HCT116 (cell line): ENCODE measurements around the gene TNNI3.

Experiments used
- CEBPB ChIP-seq: IDR thresholded peaks from 2 replicates; pipeline ENCODE4 v1.6.1; 2012; ENCODE audit warnings: low read depth
- ELF1 ChIP-seq: IDR thresholded peaks from 2 replicates; pipeline ENCODE4 v1.6.1; 2012; ENCODE audit warnings: low read depth, borderline replicate concordance
- EZH2 ChIP-seq: fragments of 200-600 bp; sonication (generic); IDR thresholded peaks from 2 replicates; pipeline ENCODE4 v1.6.1; 2017; ENCODE audit warnings: antibody characterized with exemption, mixed run types
- EZH2phosphoT487 ChIP-seq: fragments of 200-600 bp; IDR thresholded peaks from 2 replicates; pipeline ENCODE4 v1.6.1; 2018; ENCODE audit warnings: antibody characterized with exemption, borderline replicate concordance
- POLR2A ChIP-seq: IDR thresholded peaks from 2 replicates; pipeline ENCODE4 v1.7.0; 2011; ENCODE audit warnings: borderline replicate concordance; ENCODE audit not compliant: insufficient read depth, insufficient read length; ENCODE audit errors: extremely low read depth
- POLR2AphosphoS5 ChIP-seq: IDR thresholded peaks from 2 replicates; pipeline ENCODE4 v1.6.1; 2011; ENCODE audit warnings: mild to moderate bottlenecking, low read depth, low read length, moderate library complexity
- RAD21 ChIP-seq: IDR thresholded peaks from 2 replicates; pipeline ENCODE4 v1.6.1; 2012; ENCODE audit warnings: low read depth, mild to moderate bottlenecking
- SP1 ChIP-seq: IDR thresholded peaks from 2 replicates; pipeline ENCODE4 v1.6.1; 2012; ENCODE audit warnings: low read depth
- SRF ChIP-seq: IDR thresholded peaks from 2 replicates; pipeline ENCODE4 v1.6.1; 2012; ENCODE audit warnings: low read depth
- TCF7L2 ChIP-seq: IDR thresholded peaks from 2 replicates; pipeline ENCODE4 v1.7.0; 2011; ENCODE audit warnings: borderline replicate concordance, inconsistent platforms; ENCODE audit not compliant: insufficient read depth, insufficient read length; ENCODE audit errors: extremely low read depth
- YY1 ChIP-seq: IDR thresholded peaks from 2 replicates; pipeline ENCODE4 v1.6.1; 2011; ENCODE audit warnings: low read length, low read depth, moderate library complexity, mild to moderate bottlenecking; ENCODE audit not compliant: insufficient replicate concordance; ENCODE audit errors: extremely low read depth
- TF ChIP-seq, protein P1 (sequence below), 3 experiments: fragments of 200-600 bp in 1 of 3; sonication (generic) in 1 of 3; IDR thresholded peaks in 2 of 3; conservative IDR thresholded peaks in 1 of 3; 2 replicates each; pipeline ENCODE4 v1.5.1; 2012 to 2017; ENCODE audit warnings: low read depth in 2 of 3, low read length in 2 of 3, antibody characterized with exemption in 1 of 3, borderline replicate concordance in 1 of 3, control low read depth in 1 of 3, mild to moderate bottlenecking in 1 of 3, mixed read lengths in 1 of 3, mixed run types in 1 of 3, moderate library complexity in 1 of 3; ENCODE audit not compliant: insufficient read depth in 1 of 3
- TF ChIP-seq, protein P2 (sequence below): IDR thresholded peaks from 2 replicates; pipeline ENCODE4 v1.6.1; 2012
- TF ChIP-seq, protein P3 (sequence below): IDR thresholded peaks from 2 replicates; pipeline ENCODE4 v1.6.1; 2012; ENCODE audit warnings: low read depth

DNA sequence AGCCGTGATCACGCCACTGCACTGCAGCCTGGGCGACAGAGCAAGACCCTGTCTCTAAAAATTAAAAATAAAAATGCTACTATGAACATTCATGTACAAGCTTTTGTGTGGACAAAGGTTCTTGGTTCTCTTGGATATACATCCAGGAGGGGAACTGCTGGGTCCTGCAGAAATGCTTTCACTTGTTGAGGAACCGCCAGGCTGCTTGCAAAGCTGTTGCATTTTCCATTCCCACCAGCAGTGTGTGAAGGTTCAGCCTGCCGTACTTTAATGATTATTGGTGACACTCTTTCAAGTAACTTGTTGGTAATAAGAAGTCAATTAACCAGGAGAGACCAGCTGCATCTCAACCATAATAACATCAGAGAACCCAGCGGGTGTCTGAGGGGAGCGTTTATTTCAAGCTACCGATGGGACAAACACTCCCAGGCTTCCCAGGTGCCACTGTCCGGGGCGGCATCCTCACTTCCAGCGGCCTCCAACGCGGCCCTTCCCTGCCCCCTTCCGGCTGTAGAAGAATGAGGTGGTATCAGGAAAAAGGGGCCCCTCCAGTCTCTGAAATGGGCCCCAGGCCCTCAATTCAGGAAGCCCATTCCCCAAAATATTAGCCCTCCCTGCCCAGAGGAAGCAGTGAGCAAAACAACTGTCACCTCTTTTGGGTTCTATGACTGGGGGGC, 24.9 kb downstream of the TNNI3 start:
- TF ChIP-seq RAD21 (no peak), POLR2A (no peak), POLR2AphosphoS5 (no peak), EZH2phosphoT487 (no peak), SP1 (no peak), YY1 (no peak), EZH2 (no peak), TCF7L2 (no peak), SRF (no peak), CEBPB (no peak), ELF1 (no peak)
- TF ChIP-seq, protein P1, sequence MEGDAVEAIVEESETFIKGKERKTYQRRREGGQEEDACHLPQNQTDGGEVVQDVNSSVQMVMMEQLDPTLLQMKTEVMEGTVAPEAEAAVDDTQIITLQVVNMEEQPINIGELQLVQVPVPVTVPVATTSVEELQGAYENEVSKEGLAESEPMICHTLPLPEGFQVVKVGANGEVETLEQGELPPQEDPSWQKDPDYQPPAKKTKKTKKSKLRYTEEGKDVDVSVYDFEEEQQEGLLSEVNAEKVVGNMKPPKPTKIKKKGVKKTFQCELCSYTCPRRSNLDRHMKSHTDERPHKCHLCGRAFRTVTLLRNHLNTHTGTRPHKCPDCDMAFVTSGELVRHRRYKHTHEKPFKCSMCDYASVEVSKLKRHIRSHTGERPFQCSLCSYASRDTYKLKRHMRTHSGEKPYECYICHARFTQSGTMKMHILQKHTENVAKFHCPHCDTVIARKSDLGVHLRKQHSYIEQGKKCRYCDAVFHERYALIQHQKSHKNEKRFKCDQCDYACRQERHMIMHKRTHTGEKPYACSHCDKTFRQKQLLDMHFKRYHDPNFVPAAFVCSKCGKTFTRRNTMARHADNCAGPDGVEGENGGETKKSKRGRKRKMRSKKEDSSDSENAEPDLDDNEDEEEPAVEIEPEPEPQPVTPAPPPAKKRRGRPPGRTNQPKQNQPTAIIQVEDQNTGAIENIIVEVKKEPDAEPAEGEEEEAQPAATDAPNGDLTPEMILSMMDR (IDR thresholded peaks at IDR 0.05 in 2 of 3, conservative IDR thresholded peaks at IDR 0.05 in 1 of 3; ENCODE audit: borderline replicate concordance in 1 of 3, insufficient read depth in 1 of 3, low read depth in 2 of 3, low read length in 2 of 3), result no peak
- TF ChIP-seq, protein P2, sequence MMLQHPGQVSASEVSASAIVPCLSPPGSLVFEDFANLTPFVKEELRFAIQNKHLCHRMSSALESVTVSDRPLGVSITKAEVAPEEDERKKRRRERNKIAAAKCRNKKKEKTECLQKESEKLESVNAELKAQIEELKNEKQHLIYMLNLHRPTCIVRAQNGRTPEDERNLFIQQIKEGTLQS, result no peak
- TF ChIP-seq, protein P3, sequence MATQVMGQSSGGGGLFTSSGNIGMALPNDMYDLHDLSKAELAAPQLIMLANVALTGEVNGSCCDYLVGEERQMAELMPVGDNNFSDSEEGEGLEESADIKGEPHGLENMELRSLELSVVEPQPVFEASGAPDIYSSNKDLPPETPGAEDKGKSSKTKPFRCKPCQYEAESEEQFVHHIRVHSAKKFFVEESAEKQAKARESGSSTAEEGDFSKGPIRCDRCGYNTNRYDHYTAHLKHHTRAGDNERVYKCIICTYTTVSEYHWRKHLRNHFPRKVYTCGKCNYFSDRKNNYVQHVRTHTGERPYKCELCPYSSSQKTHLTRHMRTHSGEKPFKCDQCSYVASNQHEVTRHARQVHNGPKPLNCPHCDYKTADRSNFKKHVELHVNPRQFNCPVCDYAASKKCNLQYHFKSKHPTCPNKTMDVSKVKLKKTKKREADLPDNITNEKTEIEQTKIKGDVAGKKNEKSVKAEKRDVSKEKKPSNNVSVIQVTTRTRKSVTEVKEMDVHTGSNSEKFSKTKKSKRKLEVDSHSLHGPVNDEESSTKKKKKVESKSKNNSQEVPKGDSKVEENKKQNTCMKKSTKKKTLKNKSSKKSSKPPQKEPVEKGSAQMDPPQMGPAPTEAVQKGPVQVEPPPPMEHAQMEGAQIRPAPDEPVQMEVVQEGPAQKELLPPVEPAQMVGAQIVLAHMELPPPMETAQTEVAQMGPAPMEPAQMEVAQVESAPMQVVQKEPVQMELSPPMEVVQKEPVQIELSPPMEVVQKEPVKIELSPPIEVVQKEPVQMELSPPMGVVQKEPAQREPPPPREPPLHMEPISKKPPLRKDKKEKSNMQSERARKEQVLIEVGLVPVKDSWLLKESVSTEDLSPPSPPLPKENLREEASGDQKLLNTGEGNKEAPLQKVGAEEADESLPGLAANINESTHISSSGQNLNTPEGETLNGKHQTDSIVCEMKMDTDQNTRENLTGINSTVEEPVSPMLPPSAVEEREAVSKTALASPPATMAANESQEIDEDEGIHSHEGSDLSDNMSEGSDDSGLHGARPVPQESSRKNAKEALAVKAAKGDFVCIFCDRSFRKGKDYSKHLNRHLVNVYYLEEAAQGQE, result no peak
